GM21737 (cell line): ENCODE data around the gene RAB11FIP3.

Experiments
- ATAC-seq: cut with Tn5 transposase; IDR thresholded peaks from one replicate; pipeline ENCODE4 v1.9.1; 2021; ENCODE audit warnings: mild to moderate bottlenecking, moderate library complexity; ENCODE audit not compliant: unreplicated experiment

RAB11FIP3 gene

GRCh38 chr16:549544-550263, 124.3 kb downstream of the RAB11FIP3 start:
- no peak for ATAC-seq

DNA sequence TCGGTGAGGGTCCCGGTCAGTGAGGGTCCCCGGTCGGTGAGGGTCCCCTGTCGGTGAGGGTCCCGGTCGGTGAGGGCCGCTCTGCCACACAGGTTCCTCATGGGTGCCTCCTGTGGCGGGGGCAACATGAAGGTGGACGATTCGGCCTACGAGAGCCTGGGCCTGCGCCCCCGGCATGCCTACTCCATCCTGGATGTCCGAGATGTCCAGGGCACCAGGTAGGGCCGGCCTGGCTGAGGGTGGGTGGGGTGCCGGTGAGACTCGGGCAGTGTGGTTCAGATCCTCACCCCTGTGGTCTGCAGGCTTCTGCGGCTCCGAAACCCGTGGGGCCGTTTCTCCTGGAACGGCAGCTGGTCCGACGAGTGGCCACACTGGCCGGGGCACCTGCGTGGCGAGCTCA, 125.8 kb downstream of the RAB11FIP3 start:
- no peak for ATAC-seq

DNA sequence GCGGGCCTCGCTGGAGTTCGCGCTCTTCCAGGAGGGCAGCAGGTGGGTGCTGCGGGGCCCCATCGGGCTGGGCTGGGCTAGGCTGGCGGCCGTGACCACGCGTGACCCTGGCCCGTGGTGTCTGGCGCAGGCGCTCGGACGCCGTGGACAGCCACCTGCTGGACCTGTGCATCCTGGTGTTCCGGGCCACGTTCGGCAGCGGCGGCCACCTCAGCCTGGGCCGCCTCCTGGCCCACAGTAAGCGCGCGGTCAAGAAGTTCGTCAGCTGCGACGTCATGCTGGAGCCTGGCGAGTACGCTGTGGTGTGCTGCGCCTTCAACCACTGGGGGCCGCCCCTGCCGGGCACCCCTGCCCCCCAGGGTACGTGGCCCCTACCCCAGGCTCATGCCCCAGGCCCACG, 126.7 kb downstream of the RAB11FIP3 start:
- no peak for ATAC-seq

DNA sequence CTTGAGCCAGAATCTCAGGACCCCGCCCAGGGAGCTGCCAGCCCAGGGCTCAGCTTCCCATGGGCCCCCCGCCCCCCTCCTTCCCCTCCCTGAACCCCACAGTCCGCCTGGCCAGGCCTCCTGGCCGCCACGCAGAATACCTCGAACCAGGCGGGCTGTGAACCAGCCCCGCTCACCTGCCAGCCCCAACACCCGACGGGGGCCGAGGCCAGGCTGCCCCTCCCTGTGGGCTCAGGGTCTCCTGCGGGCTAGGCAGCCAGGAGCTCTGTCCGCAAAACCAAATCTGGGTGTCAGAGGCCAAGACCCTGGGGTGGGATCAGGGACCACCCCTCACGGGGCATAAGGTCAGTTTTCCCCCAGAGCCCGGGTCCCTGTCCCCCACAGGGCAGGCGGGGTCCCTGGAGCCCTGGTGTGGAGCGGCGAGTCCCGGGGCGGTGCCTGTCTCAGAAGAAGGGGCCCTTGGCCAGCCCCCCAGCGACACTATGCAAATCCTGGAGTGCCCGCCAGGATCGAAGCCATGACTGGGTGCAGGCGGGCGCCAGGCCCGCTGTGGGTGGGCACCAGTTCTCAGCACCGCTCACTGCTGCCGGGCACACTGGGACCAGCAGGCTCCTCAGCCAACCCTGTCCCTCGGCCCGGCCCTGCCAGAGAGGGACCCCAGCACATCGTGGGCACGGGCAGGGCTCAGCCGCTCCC, 128.3 kb downstream of the RAB11FIP3 start:
- ATAC-seq: no peak

GRCh38 chr16:554297-554621, 128.8 kb downstream of the RAB11FIP3 start:
- ATAC-seq: no peak

- ATAC-seq: no peak
Observed at GRCh38 chr16:554640-555365, 129.4 kb downstream of the RAB11FIP3 start.

GRCh38 chr16:555528-556473, 130.4 kb downstream of the RAB11FIP3 start:
- no peak for ATAC-seq

GRCh38 chr16:556474-557173, 131.2 kb downstream of the RAB11FIP3 start:
- no peak for ATAC-seq

- ATAC-seq: no peak
Observed at GRCh38 chr16:557463-558297, 132.2 kb downstream of the RAB11FIP3 start.

GRCh38 chr16:558298-559020, 133.0 kb downstream of the RAB11FIP3 start:
- no peak for ATAC-seq

DNA sequence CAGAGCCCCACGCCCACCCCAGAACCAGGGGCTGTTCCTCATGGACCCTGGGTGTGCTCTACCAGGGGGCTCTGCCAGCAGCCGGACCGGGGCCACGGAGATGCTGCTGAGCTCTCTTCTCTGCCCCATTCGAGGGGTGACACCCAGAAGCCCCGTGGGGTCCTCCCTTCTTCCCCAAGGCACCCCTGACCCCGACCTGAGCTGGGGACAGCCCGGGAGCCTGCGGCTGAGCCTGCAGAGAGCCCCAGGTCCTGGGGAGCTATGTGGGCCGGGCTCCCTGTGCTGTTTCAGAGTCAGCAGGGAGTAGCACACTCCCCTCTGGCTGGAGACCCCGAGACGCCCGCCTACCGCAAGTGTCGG, 133.6 kb downstream of the RAB11FIP3 start:
- ATAC-seq: no peak

- ATAC-seq: no peak
Observed at GRCh38 chr16:559411-560203, 134.2 kb downstream of the RAB11FIP3 start.

DNA sequence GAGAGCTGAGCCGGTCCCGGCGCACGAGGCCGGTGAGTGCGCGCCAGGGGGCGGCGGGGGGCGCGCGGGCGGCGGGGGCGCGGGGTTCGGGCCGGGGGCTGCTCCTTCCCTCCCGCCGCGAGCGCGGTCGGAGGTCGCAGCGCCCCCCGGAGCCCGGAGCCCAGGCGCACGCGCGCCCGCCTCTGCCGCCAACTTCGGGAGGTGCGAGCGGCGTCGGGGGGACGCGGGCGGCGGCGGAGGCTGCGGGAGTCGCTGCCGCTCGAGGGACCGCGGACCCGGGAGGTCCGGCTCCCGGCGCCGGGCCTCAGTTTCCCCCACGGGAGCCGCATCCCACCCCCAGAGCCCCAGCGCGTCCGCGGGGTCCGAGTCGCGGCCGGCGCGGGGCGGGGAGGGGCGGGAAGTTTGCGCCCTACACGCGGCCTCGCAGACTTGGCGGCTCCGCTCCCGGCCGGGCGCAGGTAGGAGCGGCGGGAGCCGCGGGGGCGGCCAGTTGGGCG, 134.8 kb downstream of the RAB11FIP3 start, which contains the start of gene PRR35:
Gene PRR35, plus strand, starts transcription at position 191 of the 497 bp plus-strand sequence. CDS start 2,901 bp downstream, outside the sequence.
- ATAC-seq: no peak

DNA sequence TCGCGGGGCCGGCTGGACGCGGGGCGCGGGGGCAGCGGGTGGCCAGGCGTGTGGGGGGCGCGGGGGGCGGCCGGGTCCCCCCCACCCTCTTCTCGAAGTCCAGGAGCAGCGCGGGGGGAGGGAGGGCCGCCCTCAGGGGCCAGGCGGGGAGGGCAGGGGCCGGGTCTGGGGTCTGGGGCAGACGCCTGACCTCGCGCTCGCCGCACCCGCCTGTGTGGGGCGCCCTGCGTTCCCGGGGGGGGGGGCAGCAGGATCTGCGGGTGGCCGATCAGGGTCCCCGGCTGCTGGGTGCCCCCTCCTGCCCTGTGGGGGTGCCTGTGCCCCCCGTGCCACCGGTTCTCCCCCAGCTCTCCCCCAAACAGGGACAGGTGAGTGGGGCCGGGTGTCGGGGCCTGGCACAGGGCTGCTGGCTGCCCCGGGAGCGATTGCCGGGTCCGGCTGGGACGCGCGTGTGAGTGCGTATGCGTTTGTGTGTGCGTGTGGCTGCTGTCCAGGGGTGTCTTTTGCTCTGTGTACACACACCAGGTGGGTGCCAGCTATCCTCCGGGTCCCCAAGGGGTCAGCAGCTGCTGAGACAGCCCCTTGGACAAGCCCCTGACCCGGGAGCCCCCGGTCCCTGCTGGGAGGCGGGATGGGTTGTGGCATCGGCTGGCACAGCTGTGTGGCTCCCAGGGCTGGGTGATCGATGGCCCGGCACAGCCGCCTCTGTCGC, 135.4 kb downstream of the RAB11FIP3 start:
- ATAC-seq: no peak

DNA sequence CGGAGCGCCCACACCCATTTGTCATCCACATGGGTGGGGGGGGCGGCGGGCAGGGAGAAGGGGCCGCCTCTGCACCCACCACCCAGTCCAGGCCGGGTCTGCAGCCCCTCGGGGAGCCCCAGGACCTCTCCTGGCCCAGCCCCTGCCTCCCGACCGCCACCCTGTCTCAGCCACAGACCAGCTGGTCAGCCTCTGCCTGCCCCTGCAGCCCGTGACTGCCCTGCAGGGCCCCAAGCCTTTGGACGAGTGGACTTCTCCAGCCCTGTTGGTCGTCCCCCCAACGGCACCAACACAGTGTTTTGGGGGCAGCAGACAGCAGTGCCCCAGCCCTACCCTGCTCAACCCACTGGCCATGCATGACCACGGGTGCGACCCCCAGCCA, 136.0 kb downstream of the RAB11FIP3 start:
- no peak for ATAC-seq

DNA sequence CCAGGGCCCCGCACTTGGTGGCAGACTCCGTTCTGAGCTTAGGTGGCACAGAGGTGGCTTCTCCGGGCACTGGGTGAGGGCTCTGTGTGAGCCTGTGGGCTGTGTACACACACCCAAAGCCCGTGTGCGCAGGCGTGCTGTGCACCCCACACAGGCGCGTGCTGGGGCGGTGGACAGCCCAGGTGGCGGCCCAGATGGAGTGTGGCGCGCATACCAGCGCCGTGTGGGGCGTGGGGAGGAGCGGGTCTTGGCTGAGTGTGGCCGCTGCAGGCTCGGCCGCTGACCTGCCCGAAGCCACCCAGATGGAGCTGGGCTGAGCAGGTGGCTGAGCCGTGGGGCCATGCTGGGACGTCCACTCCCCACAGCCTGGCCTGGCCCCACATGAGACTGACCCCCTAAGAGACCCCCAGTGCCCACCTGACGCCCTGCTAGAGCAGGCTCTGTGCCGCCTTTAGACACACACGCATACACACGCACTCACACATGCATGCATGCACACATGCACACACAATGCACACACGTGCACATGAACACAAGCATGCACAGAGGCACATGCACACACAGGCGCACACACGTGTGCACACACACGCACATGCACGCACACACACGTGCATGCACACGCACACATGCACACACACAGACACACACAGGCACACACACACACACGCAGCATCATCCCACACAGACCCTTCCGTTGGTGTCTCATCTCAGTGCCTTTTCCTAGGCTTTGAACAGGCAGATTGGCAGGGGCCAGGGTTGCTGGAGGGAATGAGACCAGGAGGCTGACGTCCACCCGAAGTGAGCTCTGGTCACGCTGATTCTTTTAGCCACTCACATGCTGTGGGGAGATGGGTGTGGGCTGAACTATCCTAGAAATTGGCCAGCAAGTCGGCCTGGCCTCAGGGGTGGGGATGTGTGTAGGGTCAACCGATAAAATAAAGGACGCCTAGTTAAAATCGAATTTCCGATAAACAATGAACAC, 136.8 kb downstream of the RAB11FIP3 start:
- ATAC-seq: no peak
